NCI-H2196 (cell line): ENCODE results near the gene CELF4.

Source experiments
- DNase-seq: peaks from one replicate; lab custom pipeline; 2025; ENCODE audit not compliant: unreplicated experiment; lab: John Stamatoyannopoulos, UW

Gene CELF4

DNA sequence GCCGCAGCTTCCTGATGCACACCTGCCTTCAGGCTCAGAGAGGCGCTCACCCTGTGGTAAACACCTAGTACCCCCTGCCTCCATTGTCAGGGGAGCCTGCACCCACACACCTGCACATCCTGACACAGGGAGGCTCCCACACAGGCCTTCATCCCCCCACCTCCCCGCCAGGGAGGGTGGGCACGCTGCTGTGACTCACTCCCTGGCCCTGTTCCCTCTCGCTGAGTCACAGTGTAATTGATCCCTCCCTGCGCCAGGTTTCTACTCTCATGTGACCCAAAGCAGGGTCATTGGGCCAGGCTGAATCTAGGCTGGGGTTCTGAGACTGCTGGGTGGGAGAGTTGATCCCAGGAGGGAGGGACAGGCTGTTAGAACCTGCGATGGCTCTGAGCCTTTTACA, 8.5 kb upstream of the CELF4 start:
- DNase-seq: no peak

DNA sequence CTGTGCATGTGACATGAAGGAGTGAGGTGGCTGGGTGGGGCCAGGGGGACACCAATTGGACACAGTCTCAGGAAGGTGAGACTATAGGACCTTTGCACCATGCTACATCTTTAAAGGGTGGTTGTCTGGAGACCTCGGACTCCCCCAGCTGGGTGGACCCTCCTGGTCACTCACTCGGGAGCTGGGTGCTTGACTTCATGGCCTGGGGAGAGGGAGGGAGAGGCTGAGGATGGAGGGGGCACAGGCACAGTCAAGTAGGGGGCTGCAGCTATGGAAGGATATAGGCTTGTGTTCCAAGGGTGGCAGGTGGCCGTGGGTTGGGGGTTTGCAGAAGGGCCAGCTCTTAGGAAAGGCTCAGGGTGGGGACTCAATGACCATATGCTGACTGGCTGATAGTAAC, 7.1 kb upstream of the CELF4 start:
- no peak for DNase-seq

DNA sequence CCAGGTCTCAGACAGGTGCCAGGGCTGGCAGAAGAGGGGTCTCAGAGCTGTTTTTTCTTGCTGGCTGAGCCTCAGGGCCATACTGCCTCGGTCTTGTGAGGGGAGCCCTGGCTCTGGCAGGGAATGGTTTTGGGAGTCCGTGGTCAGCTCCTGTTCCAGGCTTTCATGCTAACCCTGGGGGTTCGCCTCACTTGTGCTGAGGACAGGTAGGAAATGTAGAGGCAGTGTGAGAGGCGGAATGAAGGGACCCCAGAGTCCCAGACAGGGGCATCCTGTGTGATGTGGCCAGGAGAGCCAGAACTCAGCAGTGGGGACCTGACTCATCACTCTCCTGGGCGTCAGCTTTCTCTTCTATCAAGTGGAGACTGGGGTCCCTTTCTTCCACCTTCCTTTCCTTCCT, 5.7 kb upstream of the CELF4 start:
- no peak for DNase-seq

DNA sequence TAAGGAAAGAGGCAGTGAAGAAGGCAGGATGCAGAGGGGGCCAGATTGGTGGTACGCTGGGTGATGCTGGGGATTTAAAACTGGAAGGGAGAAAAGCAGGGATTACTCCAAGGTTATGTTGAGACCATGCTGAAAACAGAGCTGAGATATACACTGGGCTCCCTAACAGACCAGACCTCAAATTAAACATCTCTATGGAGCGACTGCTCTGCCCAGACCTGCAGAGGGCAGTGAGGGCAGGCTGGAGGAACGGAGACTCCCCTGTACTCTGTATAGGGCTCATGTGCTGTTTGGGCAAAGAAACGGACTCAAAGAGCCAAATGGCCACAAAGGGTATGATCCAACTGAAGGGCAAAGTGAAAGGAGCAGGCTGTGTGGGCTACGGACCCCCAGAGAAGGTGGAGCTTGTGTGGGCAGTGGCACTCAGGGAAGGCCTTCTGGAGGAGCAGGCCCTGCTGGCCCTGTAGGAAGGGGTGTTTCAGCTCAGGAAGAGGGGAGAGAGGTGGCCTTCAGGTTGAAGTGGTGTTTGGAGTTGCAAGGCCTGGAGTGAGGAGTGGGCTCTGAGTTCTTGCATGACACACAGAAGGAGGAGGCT, 4.8 kb upstream of the CELF4 start:
- no peak for DNase-seq

DNA sequence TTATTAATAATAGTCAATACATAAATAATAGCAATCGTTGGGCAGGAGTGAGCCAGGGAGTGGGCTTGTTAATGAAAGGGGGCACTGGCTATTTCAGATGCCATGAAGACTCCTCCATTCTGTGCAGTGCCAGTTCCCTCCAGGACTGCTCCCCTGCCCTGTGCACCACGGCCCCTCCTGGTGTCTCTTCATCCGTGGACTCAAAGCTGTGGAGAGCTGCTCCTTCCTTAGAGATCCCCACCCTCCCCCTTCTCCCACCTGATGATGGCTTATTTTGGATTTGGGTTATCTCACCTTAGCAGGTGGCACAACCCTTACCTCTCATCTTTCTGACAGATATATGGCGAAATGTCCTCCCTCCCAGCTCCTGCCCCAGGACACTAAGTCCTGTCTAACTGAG, 3.1 kb upstream of the CELF4 start:
- no peak for DNase-seq

DNA sequence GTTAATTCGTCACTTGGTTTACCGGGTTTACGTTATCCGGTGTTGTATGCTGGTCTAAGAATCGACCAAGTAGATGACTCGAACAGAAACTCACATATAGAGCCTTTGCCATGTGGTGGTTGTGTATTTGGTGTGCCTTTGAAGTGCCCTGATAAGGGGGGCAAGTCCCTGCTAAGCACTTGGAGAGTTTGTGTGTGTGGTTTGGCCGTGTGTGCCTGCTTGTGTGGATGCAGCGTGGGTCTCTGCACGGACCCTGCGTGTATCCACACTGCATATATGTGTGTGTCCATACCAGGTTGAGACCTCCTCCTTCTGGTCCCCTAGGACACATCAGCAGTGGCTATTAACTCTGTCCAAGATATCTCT, 2.4 kb upstream of the CELF4 start:
- no peak for DNase-seq

DNA sequence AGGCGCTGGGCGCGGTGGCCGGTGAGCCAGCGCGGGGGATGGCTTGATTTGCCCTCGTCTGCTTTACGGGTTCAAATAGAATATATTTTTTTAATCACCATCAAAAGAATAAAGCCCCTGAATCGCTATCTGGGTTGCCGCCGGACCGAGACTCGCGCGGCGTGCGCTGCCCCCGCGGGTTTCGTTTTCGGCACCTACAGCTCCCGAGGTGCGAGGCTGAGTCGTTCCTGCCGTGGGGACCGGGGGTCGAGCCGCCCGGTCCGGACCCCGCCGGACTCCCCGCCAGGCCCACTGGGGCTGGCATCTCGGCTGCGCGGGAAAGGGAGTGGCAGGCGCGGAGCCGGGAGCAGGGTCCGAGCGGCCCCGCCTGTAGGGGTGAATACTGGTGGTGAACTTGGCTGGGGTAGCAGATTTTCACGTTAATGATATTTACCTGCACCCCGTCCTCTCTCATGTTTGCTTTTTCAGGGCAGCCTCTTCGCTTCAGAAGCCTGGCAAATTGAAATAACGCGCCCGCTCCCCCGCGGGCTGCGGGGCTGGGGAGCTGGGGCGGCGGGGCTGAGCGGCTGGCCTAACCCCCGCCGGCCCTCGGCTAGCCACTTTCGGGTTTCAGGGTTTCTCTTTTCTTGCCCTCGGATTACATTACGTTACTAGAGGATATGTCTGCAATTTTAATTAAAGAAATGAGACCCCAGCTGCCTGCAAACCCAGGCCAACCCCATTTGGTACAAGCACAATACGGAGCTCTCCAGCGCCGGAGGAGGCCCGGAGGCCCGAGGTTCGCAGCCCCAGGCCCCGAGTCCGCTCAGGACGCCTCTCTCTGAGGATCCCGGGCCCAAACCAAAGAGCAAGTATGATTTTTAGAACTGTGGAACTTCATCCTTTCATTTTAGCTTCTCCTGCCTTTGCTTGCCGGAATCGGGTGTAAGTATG, 1.7 kb upstream of the CELF4 start:
- no peak for DNase-seq

DNA sequence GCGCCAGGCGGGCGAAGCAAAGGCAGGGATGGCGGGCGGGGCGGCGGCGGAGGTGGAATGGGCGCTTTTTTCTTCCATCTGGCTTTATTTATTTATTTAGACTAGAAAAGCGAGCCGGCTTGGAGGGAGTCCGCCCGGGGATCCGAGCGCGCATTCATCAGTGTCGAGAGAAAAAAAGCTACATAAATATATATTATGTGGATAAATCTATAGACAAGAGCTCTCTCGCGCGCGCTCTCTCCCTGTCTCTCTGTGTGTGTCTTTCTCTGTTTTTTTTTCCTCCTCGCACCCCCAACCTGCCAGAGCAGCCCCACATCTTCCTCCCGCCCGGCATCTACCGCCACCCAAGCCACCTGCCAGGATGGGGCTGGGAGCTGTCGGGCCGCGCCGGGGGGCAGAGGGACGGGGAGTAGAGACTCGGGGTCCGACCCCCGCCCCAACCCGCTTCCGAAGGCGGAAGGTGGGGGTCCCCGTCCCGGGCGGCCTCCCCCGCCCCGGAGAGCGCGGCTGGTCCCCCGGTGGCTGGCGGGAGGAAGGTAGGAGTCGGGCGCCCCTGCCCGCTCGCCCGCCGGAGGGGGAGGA, 972 bp upstream of the CELF4 start:
- DNase-seq: peak; percentile 29

DNA sequence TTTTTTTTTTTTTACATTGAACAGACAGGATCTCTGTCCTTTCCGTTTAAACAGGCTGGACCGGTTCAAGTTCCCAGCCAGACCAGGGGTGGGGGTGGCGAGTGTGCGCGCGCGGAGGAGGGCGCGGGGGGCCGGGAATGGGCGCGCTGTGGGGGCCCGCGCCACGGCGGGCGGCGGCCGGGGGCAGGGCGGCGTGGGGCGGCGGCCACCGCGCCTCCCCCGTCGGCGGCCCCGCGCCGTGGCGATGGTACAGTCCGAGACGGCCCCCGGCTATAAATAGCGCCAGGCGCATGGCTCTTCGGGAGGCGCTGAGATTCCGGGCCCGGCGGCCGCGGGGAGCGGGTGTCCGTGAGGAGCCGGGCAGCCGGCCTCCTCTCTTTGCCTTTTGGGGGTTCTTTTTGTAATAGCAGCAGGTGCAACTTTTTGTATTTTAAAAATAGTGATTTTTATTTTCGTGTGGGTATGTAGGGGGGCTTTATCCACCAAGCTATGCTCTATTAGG, 430 bp upstream of the CELF4 start:
- DNase-seq: peak; percentile 63

DNA sequence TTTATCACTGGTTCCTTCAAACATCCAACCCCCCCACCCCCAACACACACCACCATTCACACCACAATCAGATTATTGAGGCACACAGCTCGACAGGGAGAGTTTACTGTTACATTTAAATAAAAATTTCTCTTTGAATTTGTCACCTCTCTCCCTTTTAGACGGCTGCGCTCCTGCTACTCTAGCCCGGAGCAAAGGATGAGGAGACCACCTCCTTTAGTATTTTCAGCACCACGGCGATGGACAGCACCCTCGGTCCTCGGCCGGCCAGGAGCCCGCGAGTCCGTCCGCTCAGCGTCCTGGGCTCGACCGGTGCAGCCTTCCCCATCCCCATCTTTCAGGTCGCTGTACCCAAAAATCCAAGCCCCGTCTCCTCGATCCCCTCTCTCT, 892 bp downstream of the CELF4 start:
- DNase-seq: no peak

DNA sequence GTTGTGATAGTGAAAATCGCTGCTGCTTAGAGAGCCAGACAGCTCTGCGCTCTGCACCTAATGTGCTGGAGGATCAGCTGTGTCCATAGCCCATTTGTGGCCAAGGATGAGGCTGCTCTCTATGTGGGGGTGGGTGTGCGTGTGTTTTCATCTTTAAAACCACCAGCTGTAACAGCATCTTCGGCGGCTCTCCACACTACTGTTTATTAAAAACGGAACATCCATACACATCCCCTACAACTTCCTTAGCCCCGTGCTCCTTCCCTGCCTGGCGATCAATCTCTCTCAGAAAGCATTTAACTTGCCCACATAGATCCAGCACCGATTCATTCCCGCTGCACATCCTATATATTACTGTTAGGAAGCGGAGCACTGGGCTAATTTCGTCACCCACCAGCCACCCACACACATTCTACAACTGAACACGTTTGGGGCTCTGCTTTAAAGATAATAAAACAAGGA, 1.6 kb downstream of the CELF4 start:
- DNase-seq: no peak

DNA sequence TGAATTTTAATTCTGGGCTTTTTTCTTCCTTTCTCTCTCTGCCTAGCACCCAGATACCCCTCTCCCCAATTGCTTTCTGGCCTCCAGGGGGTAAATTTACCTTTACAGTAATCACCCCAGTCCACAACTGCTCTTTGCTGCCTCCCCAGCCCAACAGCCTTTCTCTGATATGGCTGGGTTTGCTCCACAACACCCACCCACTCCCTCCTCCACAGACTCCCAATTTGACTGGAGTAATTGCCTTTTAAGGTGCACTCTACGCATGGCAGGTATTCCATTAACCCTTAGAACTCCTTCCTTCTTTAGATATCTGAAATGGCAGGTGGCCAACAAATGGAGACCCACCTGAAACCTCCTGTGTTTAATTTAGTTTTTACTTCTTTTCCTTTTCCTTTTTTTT, 3.6 kb downstream of the CELF4 start:
- no peak for DNase-seq

DNA sequence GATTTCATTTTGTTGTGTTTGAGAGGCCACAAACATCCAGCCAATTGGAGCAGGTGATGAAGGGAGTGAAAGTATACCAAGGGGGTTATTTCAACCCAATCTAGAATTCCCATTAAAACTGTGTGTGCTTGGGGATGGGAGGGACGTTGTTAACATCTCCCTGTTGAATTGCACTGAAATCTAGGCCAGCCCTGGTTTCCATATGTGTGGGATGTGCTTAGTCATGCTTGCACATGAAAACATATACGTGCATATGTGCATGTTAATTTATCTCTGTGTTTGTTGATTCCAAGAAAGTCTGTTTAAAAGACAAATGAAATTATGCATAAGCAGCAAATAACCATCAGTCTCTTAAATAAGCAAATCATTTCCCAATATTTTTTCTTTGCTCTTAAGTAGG, 5.6 kb downstream of the CELF4 start:
- DNase-seq: no peak

DNA sequence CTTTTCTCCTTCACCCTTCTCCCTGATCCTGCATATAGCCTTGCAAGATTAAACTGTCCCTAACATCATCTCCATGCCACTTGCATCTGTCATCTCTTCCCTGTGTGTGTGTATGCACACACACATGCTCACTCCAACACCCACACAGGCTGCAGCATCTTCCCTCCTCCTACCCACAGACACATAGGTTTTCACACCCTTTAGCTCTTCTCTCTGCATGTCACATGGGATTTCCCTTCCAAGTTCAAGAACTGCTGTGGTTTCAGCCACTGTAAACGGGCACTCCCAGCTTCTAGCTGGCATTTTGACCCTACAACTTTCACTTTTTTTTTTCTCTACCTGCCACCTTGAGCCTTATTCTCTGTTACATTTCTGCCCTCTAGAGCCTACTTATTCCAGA, 6.4 kb downstream of the CELF4 start:
- DNase-seq: no peak

DNA sequence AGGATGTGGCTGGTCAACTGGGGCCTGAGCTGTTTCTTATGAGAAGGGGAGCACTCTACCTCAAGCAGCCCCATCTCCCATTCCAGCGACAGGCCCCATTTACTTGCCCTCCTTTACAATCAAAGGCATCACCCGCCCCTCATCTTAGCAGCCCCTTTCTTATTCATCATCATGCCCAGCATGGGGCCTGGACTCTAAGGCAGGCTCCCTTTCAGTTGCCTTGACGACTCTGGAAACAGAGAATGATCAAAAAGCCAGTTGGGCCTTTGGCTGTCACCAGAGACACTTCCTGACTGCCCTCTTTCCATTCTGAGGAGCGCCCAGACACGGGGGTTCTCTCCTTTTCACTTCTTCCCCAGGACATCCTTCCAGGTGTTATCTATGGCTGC, 11.2 kb downstream of the CELF4 start:
- no peak for DNase-seq

DNA sequence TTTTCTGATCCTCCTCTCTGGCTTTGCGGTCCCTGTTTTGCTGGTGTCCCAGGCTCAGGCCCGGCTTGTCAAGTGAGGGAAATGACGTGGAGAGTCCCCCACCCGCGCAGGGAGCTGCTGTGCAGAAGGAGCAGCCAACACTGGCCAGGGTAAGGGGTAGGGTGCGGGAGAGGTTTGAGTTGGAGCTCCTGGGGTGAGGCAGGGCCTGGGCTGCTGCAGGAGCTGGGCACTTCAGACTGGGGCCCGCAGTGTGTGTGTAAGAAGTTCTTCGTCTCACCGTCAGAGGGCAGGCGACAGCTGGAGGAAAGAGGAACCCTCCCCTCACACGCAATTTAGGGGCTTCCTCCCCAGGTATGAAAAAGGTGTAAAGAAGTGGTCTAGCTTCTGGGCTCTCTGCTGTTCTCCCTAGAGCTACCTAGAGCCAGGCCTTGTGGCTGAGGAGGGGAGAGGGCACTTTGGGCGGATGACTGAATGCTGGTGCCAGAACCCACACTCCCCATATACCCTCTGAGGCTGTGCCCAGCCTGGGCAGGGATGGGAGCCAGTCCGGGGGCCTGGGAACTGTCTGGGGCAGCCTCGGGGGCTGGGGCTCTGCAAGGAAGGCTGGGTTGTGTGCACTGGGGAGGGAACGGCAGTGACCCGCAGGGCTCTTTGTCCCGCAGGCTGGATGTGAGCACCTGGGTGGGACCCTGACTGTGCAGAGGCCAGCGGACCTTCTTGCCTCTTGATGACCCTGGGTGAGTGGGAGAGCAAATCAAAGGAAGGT, 11.8 kb downstream of the CELF4 start:
- DNase-seq: no peak

DNA sequence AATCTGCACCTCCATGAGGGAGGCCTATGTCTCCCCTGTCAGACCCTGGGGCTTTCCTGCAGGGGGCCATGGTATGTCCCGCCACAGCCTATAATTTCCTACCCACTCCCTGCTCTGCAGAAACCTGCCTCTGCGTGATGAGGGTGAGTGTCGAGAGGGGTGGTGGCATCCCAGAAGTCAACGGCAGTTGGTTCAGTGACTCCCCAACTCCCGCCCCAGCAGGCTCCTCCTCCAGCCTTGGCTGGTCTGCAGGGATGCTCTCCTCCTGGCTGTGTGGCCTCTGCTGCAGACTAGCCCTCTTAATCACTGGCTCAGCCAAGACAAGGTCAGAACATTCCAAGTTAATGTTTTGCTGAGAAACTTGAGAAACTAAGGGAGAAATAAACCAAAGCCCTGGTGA, 13.3 kb downstream of the CELF4 start:
- no peak for DNase-seq

DNA sequence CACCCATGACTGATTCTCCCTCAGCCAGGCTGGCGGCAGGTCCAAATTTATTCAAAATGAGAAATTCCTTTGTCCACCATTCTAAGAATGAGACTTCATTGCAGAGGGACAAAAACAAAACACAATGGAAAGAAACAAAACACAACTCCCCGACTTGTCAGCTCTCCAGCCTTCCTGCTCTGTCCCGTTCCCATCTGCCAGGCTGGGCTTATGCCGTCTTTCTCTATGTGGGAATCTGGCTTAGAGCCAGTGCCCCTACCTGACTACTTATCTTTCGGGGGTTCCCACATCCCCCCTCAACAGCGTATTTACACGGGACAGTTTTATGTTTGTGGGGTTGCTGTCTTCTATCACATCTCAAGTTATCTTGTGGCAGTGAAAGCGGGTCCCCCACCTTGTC, 13.8 kb downstream of the CELF4 start:
- no peak for DNase-seq

DNA sequence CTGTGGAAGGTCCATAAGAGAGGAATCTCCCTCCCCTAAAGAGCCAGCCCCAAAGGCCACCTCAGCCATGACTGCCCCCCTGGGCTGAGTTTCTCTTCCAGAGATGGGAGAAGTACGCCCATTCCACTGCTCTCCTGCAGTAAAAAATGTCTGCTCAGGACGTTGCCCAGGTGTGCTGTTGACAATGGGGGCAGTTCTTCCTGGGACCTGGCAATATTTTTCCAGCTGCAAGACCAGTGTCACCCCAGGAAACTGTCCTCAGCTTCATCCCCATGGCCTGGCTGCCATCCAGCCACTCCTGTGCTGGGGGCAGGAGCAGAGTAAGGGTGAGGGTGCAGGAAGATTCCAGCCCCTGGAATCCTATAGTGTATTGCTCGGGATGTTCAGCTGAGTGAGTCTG, 14.3 kb downstream of the CELF4 start:
- no peak for DNase-seq

DNA sequence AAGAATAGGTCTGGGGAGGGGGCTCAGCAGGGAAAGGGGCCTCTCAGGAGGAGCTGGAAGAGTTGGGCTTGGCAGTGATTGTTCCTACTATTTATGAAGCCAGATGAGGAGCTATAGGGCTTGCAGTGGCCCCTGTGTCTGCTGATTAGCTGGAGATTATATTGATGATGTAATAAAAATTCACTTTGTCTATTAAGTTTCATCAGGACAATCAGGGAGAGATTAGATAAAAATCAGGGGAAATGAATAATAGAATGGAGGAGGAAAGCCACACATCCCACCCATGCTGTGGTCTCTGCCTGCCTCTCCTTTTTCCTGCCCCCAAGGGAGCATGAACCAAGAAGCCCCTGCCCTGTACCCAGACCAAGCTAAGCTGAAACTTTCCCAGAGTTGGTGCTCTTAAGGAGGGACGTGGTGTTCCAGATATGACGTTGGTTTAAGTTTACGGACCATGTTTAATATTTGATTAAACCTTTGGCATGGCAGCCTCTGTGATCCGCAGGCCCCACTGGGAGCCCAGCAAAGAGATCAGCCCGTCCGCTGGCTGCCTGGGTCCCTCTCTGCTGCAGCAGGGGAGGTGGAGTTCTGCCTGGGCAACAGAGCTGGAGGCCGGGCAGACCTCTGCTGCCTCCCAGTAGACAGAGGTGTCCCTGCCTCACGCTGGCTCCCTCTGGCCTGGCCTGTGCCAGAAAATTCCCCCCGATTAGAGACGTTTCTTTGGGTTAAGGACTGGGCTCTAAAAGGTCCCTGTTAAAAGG, 15.3 kb downstream of the CELF4 start:
- DNase-seq: no peak
